SIG-M5 treated with dmso at 0.1 percent for 504 hours (cell line): ENCODE measurements around the gene BOD1L1.

Experiments
- DNase-seq: peaks from one replicate; lab custom pipeline; 2025; ENCODE audit not compliant: unreplicated experiment; lab: John Stamatoyannopoulos, UW

The BOD1L1 gene

GRCh38 chr4:13527192-13527980, 100.1 kb downstream of the BOD1L1 start:
- DNase-seq, result no peak

GRCh38 chr4:13526658-13527057, 100.9 kb downstream of the BOD1L1 start:
- no peak for DNase-seq

GRCh38 chr4:13525606-13526281, 101.8 kb downstream of the BOD1L1 start:
- no peak for DNase-seq

GRCh38 chr4:13524504-13525243, 102.9 kb downstream of the BOD1L1 start:
- no peak for DNase-seq

GRCh38 chr4:13523591-13524503, 103.7 kb downstream of the BOD1L1 start:
- DNase-seq, result no peak

- DNase-seq, result no peak
These were observed 104.4 kb downstream of the BOD1L1 start for GRCh38 chr4:13523105-13523477.

GRCh38 chr4:13522282-13523104, 105.0 kb downstream of the BOD1L1 start:
- DNase-seq, result no peak

DNA sequence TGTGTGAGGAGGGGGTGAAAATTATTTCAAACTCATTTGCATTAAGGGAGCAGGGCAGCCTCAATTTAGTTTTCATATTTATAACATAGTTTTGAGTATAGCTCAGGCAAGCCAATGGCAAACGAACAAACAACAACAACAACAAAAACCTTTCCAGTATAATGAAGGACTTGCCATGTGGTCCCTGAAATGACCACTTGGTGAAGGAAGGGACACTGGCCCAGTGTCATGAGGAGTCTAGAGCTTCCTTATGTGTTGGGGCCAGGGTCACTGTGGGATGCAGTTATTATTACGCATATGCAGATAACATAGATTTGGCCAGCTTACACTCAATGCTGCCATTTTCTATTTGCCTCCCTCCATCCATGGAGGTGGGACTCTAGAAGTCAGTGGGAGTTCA, 106.5 kb downstream of the BOD1L1 start:
- DNase-seq, result no peak
